HEK293T (cell line): Measurements from ENCODE around the gene SMCO2.

ENCODE experiments used
- CTCF ChIA-PET: fragments of 350-600 bp; formaldehyde crosslinking; extraction: SDS; loops from one replicate; lab custom pipeline; 2021; ENCODE audit warnings: antibody characterized with exemption, inconsistent platforms; lab: Yijun Ruan, JAX
- POLR2A ChIA-PET: fragments of 350-600 bp; formaldehyde crosslinking; extraction: SDS; loops from one replicate; lab custom pipeline; 2020; ENCODE audit warnings: antibody characterized with exemption, inconsistent platforms; lab: Yijun Ruan, JAX
- DNase-seq: peaks from one replicate; pipeline ENCODE4 v3.0.0; 2012; ENCODE audit warnings: mixed read lengths; ENCODE audit errors: extremely low spot score
- ARNT ChIP-seq: fragments of 450-650 bp; IDR thresholded peaks from 2 replicates; pipeline ENCODE4 v1.6.1; 2017; ENCODE audit warnings: mild to moderate bottlenecking
- BHLHE40 ChIP-seq: fragments of 450-650 bp; IDR thresholded peaks from 2 replicates; pipeline ENCODE4 v1.6.1; 2016; ENCODE audit warnings: mild to moderate bottlenecking, moderate library complexity, borderline replicate concordance
- CTBP1 ChIP-seq: fragments of 450-650 bp; IDR thresholded peaks from 2 replicates; pipeline ENCODE4 v1.6.1; 2016; ENCODE audit warnings: borderline replicate concordance
- ELF4 ChIP-seq: fragments of 450-650 bp; IDR thresholded peaks from 2 replicates; pipeline ENCODE4 v1.6.1; 2017; ENCODE audit warnings: antibody characterized with exemption
- FOXA1 ChIP-seq: fragments of 450-650 bp; IDR thresholded peaks from 2 replicates; pipeline ENCODE4 v1.6.1; 2016; ENCODE audit warnings: mild to moderate bottlenecking
- FOXK2 ChIP-seq: fragments of 450-650 bp; IDR thresholded peaks from 2 replicates; pipeline ENCODE4 v1.6.1; 2016; ENCODE audit warnings: mild to moderate bottlenecking
- FOXM1 ChIP-seq: fragments of 450-650 bp; IDR thresholded peaks from 2 replicates; pipeline ENCODE4 v1.6.1; 2017; ENCODE audit warnings: mild to moderate bottlenecking, borderline replicate concordance
- HDGF ChIP-seq: fragments of 450-650 bp; IDR thresholded peaks from 2 replicates; pipeline ENCODE4 v1.6.1; 2017; ENCODE audit warnings: antibody characterized with exemption, borderline replicate concordance
- L3MBTL2 ChIP-seq: fragments of 450-650 bp; conservative IDR thresholded peaks from 2 replicates; pipeline ENCODE4 v1.6.1; 2016; ENCODE audit warnings: mild to moderate bottlenecking
- LEF1 ChIP-seq: fragments of 450-650 bp; IDR thresholded peaks from 2 replicates; pipeline ENCODE4 v1.6.1; 2017; ENCODE audit warnings: mild to moderate bottlenecking, borderline replicate concordance
- NFRKB ChIP-seq: fragments of 450-650 bp; IDR thresholded peaks from 2 replicates; pipeline ENCODE4 v1.6.1; 2016; ENCODE audit warnings: mild to moderate bottlenecking, moderate library complexity
- SP1 ChIP-seq: fragments of 450-650 bp; IDR thresholded peaks from 2 replicates; pipeline ENCODE4 v1.6.1; 2017
- SUZ12 ChIP-seq: fragments of 450-650 bp; IDR thresholded peaks from 2 replicates; pipeline ENCODE4 v1.6.1; 2016; ENCODE audit warnings: mild to moderate bottlenecking
- TARDBP ChIP-seq: fragments of 450-650 bp; IDR thresholded peaks from 2 replicates; pipeline ENCODE4 v1.6.1; 2016
- ZNF384 ChIP-seq: fragments of 450-650 bp; IDR thresholded peaks from 2 replicates; pipeline ENCODE4 v1.6.1; 2016
- TF ChIP-seq, protein P1 (sequence below): fragments of 450-650 bp; IDR thresholded peaks from 2 replicates; pipeline ENCODE4 v1.6.1; 2016

Gene SMCO2

DNA sequence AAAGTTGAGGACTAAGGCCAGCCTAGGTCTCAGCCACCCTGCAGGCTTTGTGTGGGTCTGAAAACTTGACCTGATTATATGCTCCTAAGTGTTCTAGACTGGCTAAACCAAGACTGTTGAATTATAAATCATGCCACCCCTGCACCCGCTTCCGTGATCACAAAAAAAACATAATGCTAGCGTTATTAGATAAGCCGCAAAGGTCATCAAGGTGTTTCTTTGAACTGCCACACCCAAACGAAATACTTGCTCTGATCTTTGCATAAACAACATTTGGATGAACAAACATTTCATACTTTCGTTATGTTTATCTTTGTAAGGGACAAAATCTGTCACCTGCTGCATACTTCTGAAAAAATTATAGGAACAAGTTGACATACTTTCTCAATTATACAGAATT lies 2.5 kb downstream of the SMCO2 start:
- no peak for TF ChIP-seq LEF1
- no peak for TF ChIP-seq ARNT
- no peak for TF ChIP-seq HDGF
- TF ChIP-seq SP1 = no peak
- TF ChIP-seq ELF4 = no peak
- no peak for TF ChIP-seq TARDBP
- no peak for TF ChIP-seq ZNF384
- TF ChIP-seq L3MBTL2 = no peak
- no peak for TF ChIP-seq NFRKB
- no peak for TF ChIP-seq FOXM1
- no peak for TF ChIP-seq FOXA1
- no peak for TF ChIP-seq FOXK2
- TF ChIP-seq BHLHE40 = no peak
- TF ChIP-seq CTBP1 = no peak
- TF ChIP-seq SUZ12 = no peak
- TF ChIP-seq, protein P1, sequence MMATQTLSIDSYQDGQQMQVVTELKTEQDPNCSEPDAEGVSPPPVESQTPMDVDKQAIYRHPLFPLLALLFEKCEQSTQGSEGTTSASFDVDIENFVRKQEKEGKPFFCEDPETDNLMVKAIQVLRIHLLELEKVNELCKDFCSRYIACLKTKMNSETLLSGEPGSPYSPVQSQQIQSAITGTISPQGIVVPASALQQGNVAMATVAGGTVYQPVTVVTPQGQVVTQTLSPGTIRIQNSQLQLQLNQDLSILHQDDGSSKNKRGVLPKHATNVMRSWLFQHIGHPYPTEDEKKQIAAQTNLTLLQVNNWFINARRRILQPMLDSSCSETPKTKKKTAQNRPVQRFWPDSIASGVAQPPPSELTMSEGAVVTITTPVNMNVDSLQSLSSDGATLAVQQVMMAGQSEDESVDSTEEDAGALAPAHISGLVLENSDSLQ = no peak
- CTCF ChIA-PET = no interaction called here
- DNase-seq = no peak
- POLR2A ChIA-PET = no interaction called here

DNA sequence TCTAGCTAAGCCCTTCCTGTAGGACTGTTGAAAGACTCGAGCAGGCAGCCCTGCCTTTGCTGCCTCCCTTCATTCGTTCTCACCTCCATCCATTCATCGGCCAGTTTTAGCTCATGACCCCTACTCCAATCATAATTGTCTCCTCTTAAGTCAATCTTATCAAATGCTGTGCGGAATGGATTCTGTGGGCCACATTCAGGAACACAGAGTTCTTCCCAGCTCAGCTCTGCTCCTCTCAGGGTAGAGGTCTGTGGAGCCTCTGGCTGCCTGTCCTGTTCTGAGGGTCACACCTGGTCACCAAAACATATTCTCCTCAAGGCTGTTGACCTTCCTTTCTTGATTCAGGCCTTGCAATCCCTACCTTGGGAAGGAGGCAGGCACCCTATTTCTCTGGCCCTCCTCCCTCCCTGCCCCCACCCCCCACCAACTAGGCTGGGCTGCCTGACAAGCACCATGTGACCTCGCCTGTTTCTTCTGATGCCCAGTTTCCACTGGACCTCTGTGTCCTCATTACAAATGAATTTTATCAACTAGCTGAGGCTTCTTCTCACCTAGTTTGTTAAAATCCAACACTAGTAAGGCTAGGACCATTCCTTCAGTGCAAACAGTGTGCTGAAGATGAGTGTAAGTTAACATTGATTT lies 3.5 kb downstream of the SMCO2 start:
- ChIA-PET CTCF (no interaction called here), POLR2A (no interaction called here)
- no peak for DNase-seq
- TF ChIP-seq ZNF384 = no peak
- no peak for TF ChIP-seq FOXK2
- no peak for TF ChIP-seq BHLHE40
- no peak for TF ChIP-seq L3MBTL2
- no peak for TF ChIP-seq FOXM1
- no peak for TF ChIP-seq CTBP1
- TF ChIP-seq NFRKB = no peak
- no peak for TF ChIP-seq FOXA1
- TF ChIP-seq ARNT = no peak
- TF ChIP-seq SUZ12 = no peak
- TF ChIP-seq SP1 = no peak
- TF ChIP-seq LEF1 = no peak
- no peak for TF ChIP-seq HDGF
- TF ChIP-seq ELF4 = no peak

DNA sequence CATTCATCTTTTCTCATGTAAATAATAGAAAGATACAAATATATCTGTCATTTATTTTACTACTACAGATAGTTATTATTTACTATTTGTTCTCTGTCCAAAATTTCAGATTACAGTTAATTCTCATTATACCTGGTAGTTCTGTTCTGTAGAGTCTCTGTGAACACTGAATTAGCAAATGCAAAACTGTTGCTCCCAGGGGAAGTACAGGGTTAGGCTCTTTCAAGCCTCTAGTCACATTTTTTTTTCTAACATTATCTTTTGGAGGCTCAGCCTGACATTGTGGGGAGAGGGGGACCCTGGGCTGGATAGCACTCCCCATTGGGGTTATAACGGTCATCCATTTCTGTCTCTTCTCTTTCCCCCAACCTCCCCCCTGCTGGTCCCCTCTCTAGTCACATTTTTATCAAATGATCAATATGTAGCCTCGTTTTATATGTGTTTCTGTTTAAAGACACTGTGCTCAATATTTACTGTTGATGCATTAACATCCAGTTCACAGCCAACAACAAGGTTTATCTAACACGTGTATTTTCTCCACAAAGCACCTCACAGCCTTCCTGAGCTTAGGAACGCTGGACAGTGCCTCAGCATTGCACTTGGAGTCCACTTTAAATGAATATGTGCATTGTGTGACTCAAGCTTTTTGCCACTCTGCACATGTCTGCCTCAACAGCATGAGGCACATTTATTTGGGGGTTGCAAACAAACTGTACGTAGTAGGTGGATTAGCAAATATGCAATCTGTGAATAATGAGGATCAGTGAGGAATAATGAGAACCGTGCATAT lies 4.7 kb downstream of the SMCO2 start:
- ChIA-PET CTCF (interaction anchor here (1.4 kb wide), 1 partner anchor 17 kb away, joined by 4 read pairs; no protein-coding TSS in a partner anchor), POLR2A (no interaction called here)
- DNase-seq = no peak
- TF ChIP-seq FOXM1 (no peak), LEF1 (no peak), TARDBP (no peak), BHLHE40 (no peak), SP1 (no peak)

DNA sequence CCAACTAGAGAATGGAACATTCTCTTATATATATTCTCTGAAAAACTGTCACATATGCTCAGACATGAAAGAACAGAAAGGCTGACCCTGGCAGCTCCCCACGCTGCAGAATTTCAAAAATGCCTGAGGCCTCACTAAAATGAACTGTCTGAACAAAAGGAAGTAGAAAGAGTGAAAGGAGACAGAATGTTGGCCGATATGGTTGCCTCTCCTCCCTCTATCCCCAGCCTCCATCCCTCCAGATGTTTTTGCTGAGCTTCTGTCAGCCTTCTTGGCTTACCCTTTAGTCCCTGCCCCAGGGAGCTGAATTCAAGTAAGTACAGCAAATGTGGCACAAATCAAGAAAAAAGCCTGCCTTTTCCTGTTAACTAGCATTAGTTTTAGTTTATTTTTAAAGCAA lies 6.9 kb downstream of the SMCO2 start:
- TF ChIP-seq FOXM1 (no peak), TARDBP (no peak), BHLHE40 (no peak), L3MBTL2 (no peak), SUZ12 (no peak), HDGF (no peak), NFRKB (no peak), CTBP1 (no peak)
- TF ChIP-seq, protein P1 = no peak
- ChIA-PET POLR2A (interaction anchor here (1.5 kb wide), 1 partner anchor 71 kb away, joined by 3 read pairs; the partner anchor contains the start of gene PPFIBP1), CTCF (interaction anchor here (1.2 kb wide), 1 partner anchor 9 kb away, joined by 3 read pairs; no protein-coding TSS in a partner anchor)
- DNase-seq = no peak

DNA sequence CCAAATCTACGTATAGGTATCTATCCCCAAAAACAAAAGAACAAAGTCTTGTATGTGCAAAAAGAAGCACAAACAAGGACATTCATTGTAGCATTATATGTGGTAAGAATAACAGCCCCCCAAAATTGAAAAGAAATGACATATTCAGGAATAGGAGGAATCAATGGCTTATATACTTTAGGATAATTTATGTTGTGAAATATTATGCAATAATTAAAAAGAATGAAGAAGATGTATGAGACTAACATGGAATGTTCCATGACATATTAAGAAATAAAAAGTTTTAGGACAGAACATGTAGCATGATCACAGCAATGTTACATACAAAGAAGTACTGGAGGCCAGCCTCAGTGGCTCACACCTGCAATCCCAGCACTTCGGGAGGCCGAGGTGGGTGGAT lies 9.1 kb downstream of the SMCO2 start:
- DNase-seq = no peak
- ChIA-PET POLR2A (no interaction called here), CTCF (no interaction called here)
- TF ChIP-seq ARNT = no peak
- TF ChIP-seq SUZ12 = no peak
- TF ChIP-seq L3MBTL2 = no peak
- TF ChIP-seq ELF4 = no peak
- no peak for TF ChIP-seq TARDBP
- TF ChIP-seq FOXA1 = no peak
- TF ChIP-seq ZNF384 = no peak
- no peak for TF ChIP-seq LEF1
- no peak for TF ChIP-seq FOXK2
- no peak for TF ChIP-seq CTBP1
- TF ChIP-seq NFRKB = no peak
- TF ChIP-seq FOXM1 = no peak

DNA sequence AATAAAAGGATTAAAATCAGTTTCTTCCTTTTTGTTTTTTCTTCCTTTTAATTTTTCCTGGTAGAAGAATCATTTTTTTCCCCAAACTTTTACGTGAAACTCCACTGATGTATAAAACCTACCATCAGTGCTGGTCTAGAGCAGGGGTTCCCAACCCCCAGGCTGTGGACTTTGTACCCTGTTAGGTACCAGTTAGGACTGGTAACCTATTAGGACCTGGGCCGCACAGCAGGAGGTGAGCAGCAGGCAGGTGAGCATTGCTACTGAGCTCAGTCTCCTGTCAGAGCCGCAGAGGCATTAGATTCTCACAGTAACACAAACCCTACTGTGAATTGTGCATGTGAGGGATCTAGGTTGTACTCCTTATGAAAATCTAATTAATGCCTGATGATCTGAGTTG lies 10.1 kb downstream of the SMCO2 start:
- no peak for TF ChIP-seq L3MBTL2
- TF ChIP-seq FOXA1 = no peak
- no peak for DNase-seq
- CTCF ChIA-PET = no interaction called here
- POLR2A ChIA-PET = no interaction called here
